Spinal cord (tissue), 10 donors: ENCODE data around the gene PGS1. TPM values are rescaled to one million over a fixed set of nuclear protein-coding genes. Genes with fewer than 3 reads are reported as not detected.
A peak's percentile ranks its signal among the peaks of the same experiment; 100 is the strongest.

Source experiments
- DNase-seq, 6 donors: peaks; one replicate each; pipeline versions ENCODE4 v3.0.0 to v3.0.0-alpha.2; 2013 to 2015; ENCODE audit warnings: low spot score in 6 of 6, low read depth in 4 of 6
- H3K27ac ChIP-seq: one replicate; pipeline ENCODE4 v1.5.1; 2013; ENCODE audit warnings: low read depth, low read length, control low read depth
- H3K27me3 ChIP-seq: one replicate; pipeline ENCODE4 v1.6.1; 2013; ENCODE audit warnings: low read length; ENCODE audit not compliant: control insufficient read depth, insufficient read depth
- H3K36me3 ChIP-seq: one replicate; pipeline ENCODE4 v1.6.1; 2013; ENCODE audit warnings: low read length; ENCODE audit not compliant: control insufficient read depth, insufficient read depth
- H3K4me1 ChIP-seq: one replicate; pipeline ENCODE4 v1.6.1; 2013; ENCODE audit warnings: low read length; ENCODE audit not compliant: control insufficient read depth, insufficient read depth
- H3K4me3 ChIP-seq: one replicate; pipeline ENCODE4 v1.5.1; 2013; ENCODE audit warnings: low read depth, low read length, control low read depth
- H3K9me3 ChIP-seq: one replicate; pipeline ENCODE4 v1.6.1; 2013; ENCODE audit warnings: low read length; ENCODE audit not compliant: control insufficient read depth, insufficient read depth
- WGBS: methylation state at CpG from one replicate; pipeline ENCODE4 v1.1.5; 2013; ENCODE audit warnings: missing lambda C conversion rate; ENCODE audit not compliant: insufficient coverage; 5-methylcytosine and 5-hydroxymethylcytosine counted together
- polyA plus RNA-seq, 2 donors: library from polyadenylated mRNA; unstranded; fragments of 120-200 nt; gene quantifications; one replicate each; pipeline ENCODE4 v1.2.1, GENCODE V29; 2013; ENCODE audit not compliant: insufficient read length in 2 of 2
- total RNA-seq, 2 donors: library from RNA; depleted of rRNA in 1 of 2; stranded (reverse); fragments of 120-200 nt in 1 of 2; fragments of >200 nt in 1 of 2; gene quantifications; one replicate each; pipeline versions ENCODE4 v1.2.3 to v1.2.4, GENCODE V29; 2013 to 2014
- donor health status: healthy.

Gene PGS1
- total and polyA plus RNA-seq, 4 donors = 33.4 to 51.1 (median 40.7) TPM

- H3K27ac ChIP-seq = peak overlapping the region; percentile 61
- H3K4me3 ChIP-seq = no peak overlapping the region
- peak in 1 of 6 donors; percentile 46 for DNase-seq
- peaks cover 57% of the 10 kb centered on the region for H3K4me1 ChIP-seq
- no peaks in the 10 kb centered on the region for H3K9me3 ChIP-seq
- 63% methylated on average over 16 of the region's 17 CpGs for WGBS
- no peaks in the 10 kb centered on the region for H3K27me3 ChIP-seq
- H3K36me3 ChIP-seq = peaks cover 68% of the 10 kb centered on the region
These were observed 37.6 kb downstream of the PGS1 start for GRCh38 chr17:78415821-78416711.

- peak in 1 of 6 donors; percentile 46 for DNase-seq
- Histone ChIP-seq H3K27ac (peak overlapping the region; percentile 61), H3K4me1 (peaks cover 60% of the 10 kb centered on the region)
These were observed 38.5 kb downstream of the PGS1 start for GRCh38 chr17:78416791-78417530.

DNA sequence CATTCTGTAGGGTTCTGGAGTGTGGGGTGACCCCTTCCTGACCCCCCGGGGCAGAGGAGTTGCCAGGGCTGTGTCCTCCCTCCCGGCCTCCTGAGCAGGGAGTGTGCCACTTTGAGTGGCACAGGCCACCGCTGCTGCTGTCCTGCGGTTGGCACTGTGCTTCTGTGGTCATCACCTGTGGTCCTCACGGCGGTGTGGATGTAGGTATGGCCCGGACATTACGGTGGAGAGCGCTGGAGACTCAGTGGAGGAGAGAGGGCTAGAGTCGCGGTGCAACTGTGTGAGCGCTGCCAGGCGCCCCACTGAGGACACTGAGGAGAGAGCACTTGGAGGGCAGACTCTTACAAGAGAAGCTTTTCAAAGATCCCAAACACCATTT lies 39.1 kb downstream of the PGS1 start:
- H3K27ac ChIP-seq = peak overlapping the region; percentile 61
- no peak for DNase-seq
- peaks cover 58% of the 10 kb centered on the region for H3K4me1 ChIP-seq
- peaks cover 77% of the 10 kb centered on the region for H3K36me3 ChIP-seq
- H3K4me3 ChIP-seq = no peak overlapping the region
- H3K27me3 ChIP-seq = no peaks in the 10 kb centered on the region
- H3K9me3 ChIP-seq = no peaks in the 10 kb centered on the region
- 94% methylated on average over 9 of the region's 13 CpGs for WGBS

More at GRCh38 chr17:78416791-78417530, 38.5 kb downstream of the PGS1 start:
- H3K36me3 ChIP-seq = peaks cover 73% of the 10 kb centered on the region
- 83% methylated on average over 14 of the region's 15 CpGs for WGBS
- H3K4me3 ChIP-seq = no peak overlapping the region
- no peaks in the 10 kb centered on the region for H3K9me3 ChIP-seq
- H3K27me3 ChIP-seq = no peaks in the 10 kb centered on the region

DNA sequence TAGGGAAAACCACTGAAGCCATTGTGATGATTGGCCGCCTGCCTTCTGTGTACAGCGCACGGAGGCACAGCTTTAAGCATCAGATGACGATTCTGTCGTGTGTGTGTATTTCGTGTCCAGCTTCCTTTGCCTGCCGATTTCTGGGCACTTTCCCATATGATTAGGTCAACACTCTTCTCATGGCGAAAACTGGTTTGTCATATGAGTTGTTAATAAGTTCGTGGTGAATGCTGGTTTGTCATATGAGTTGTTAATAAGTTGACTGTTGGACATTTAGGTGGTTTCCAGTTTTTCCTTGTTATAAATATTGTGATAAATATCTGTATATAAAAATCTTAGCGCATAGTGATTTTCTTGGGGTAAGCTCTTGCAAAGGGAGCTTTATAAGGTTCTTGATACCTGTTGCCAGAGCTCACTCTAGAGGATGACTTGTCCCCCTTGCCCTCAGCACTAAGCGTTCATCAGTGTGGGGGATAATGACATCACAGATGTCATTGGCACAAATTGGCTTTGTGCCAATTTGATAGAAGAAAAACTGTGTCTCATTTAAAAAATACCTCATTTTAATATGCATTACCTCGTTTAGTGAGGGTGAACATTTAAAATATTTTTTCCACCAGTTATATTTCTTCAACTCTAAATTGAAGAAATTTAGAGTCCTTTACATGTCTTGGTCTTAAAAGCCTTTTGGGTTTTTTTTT lies 40.0 kb downstream of the PGS1 start:
- DNase-seq = no peak
- Histone ChIP-seq H3K27me3 (no peaks in the 10 kb centered on the region), H3K4me3 (no peak overlapping the region), H3K36me3 (peaks cover 75% of the 10 kb centered on the region), H3K9me3 (no peaks in the 10 kb centered on the region), H3K4me1 (peaks cover 54% of the 10 kb centered on the region), H3K27ac (no peak overlapping the region)
- 72% methylated on average over 7 of the region's 12 CpGs for WGBS

DNA sequence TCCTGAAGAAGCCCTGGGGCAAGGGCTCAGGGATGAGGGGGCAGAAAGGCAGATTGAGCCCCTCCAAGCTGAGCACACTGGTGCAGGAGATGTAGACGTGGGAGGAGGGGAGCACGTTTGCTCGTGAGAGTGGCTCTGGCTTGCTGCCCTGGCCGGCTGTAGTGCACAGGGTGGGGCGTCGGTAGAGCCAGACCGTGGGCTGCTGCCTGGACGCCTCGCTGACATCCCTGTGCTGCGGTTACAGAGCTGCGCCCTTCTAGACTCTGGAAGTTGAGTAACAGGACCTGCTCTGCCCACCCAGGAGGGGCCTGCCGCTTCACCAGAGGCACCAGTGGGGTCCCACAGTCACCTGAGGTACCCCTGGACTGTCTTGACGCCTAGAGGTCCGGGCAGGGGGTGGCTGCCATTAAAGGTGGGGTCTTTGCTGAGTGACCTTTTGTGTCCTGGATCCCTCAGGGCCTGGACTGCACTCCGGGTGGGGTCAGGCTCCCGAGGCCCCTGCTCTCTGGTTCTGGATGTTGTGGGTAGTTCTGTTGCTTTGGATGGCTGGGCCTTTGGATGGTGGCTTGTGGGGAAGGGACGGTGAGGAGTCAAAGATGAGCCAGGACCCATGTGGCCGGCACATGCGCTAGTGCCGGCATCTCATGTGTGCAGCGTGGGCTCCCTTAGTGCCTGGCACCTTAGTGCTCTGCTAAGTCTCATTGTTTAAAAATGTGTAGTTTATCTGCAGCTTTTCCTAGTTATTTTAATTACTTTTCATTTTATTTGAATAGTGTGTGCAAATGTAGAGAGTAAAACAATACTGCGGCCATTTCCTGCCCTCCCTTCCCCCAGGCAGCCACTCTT lies 41.7 kb downstream of the PGS1 start:
- H3K4me3 ChIP-seq = no peak overlapping the region

GRCh38 chr17:78421084-78421533 lies 42.7 kb downstream of the PGS1 start:
- Histone ChIP-seq H3K4me3 (no peak overlapping the region), H3K36me3 (peaks cover 78% of the 10 kb centered on the region), H3K4me1 (peaks cover 37% of the 10 kb centered on the region), H3K9me3 (no peaks in the 10 kb centered on the region), H3K27ac (no peak overlapping the region), H3K27me3 (no peaks in the 10 kb centered on the region)
- DNase-seq = no peak
- 93% methylated on average over 4 of the region's 6 CpGs for WGBS

More for the DNA sequence above, 41.7 kb downstream of the PGS1 start:
- Histone ChIP-seq H3K9me3 (no peaks in the 10 kb centered on the region), H3K27me3 (no peaks in the 10 kb centered on the region), H3K36me3 (peaks cover 74% of the 10 kb centered on the region), H3K4me1 (peaks cover 42% of the 10 kb centered on the region), H3K27ac (no peak overlapping the region)
- no peak for DNase-seq
- WGBS = 81% methylated on average over 21 of the region's 22 CpGs

DNA sequence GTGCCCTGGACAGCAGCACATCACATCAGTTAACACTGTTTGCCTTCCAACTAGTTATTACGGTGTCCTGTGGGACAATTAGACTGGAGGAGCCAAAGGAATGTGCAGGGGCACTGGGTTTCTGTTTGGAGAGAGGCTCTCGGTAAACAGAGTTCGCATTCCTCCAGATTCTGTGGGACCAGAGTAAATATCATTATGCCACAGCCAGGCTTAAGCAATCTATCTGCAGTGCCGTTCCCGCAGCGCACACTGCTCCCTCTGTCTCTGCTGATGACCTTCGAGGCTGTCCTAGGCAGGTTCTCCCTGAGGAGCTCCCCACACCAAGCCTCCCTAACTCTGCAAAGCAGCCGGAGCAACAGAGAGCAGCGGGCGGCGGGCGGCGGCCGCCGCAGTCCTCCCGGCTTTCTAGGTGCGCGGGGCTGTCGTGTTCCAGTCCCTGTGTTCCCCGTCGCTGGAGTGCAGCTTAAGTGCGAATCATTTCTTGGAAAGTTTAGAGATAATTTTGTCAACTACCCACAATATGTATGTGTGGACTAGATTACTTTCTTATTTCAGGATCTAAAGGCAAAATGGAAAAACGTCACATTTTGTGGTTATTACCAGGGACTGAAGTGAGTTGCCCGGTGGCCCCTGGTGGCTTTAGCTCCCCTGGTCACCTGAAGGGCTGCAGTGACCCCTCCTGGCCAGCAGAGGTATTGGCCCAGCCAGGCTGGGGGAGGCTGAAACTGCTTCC lies 43.3 kb downstream of the PGS1 start:
- Histone ChIP-seq H3K27me3 (no peaks in the 10 kb centered on the region), H3K4me3 (no peak overlapping the region), H3K27ac (no peak overlapping the region), H3K9me3 (no peaks in the 10 kb centered on the region), H3K4me1 (peaks cover 31% of the 10 kb centered on the region), H3K36me3 (peaks cover 80% of the 10 kb centered on the region)
- DNase-seq = peak in 5 of 6 donors; percentile 12 to 78 (median 32)
- WGBS = 61% methylated on average over 20 of the region's 24 CpGs

DNA sequence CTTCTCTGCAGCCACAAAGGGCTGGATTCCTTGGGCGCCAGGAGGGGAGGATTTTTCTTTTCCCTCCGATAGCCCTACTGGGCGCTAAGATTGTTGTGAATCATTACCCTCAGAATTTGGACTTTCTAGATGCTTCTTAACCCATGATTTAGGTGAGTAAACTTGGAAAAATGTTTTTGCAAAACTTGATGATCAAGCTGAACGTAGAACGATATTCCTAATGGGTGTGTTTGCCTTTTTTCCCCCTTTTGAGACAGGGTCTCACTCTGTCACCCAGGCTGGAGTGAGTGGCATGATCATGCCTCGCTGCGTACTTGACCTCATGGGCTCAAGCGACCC lies 43.8 kb downstream of the PGS1 start:
- H3K9me3 ChIP-seq = no peaks in the 10 kb centered on the region
- no peak for DNase-seq
- H3K27ac ChIP-seq = no peak overlapping the region
- 93% methylated on average over 2 of the region's 8 CpGs for WGBS
- H3K27me3 ChIP-seq = no peaks in the 10 kb centered on the region
- H3K4me1 ChIP-seq = peaks cover 27% of the 10 kb centered on the region
- H3K4me3 ChIP-seq = no peak overlapping the region
- peaks cover 83% of the 10 kb centered on the region for H3K36me3 ChIP-seq
